ENCODE measurements around the gene EFNA5. TPM values are rescaled to one million over a fixed set of nuclear protein-coding genes. Genes with fewer than 3 reads are reported as not detected.
A peak's percentile ranks its signal among the peaks of the same experiment; 100 is the strongest.

The EFNA5 gene
- total RNA-seq, 1 experiment from 2014 or later: 216 TPM

DNA sequence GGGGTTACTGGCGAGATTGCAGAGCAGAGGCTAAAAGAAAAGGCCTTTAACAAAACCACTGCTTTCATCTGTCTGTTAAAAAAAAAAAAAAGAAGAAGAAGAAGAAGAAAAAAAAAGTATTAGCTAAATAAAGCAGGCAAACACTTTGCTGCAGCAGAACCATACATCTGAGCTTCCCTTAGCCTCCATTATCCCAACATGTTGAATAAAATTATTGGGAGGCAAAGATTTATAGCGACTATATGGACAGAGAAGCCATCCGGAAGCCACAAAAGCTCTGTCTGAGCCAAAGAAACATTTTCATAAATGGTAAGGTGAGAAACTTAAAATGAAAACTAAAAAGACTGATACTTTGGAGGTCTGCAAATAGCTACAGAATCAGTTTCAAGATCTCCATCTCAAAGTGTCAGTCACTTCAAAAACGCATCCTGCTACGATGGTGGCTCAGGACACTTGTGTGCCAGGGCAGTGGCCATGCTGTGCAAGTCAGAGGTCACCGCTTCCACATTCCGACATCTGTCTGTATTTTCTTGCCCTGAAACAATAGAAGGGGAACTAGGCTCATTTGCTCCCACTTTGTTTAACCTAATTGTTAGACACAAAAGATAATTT, 9.6 kb downstream of the EFNA5 start:
- Mint-ChIP-seq H3K36me3 (ENCODE audit: insufficient read depth, unreplicated experiment) (peaks cover 58% of the 10 kb centered on the region), H3K27ac (ENCODE audit: unreplicated experiment) (peak overlapping the region; percentile 74), H3K4me1 (ENCODE audit: low read depth, unreplicated experiment) (peaks cover 55% of the 10 kb centered on the region), H3K4me3 (ENCODE audit: low read depth, unreplicated experiment) (peak overlapping the region; percentile 66), H3K9me3 (ENCODE audit: low read depth, unreplicated experiment) (no peaks in the 10 kb centered on the region), H3K27me3 (ENCODE audit: unreplicated experiment) (no peaks in the 10 kb centered on the region)
- no TSS peak for BruUV-seq (replicated peaks)
- intact Hi-C loops (cut with micrococcal nuclease; ENCODE audit: unreplicated experiment): no loop called here
- TF ChIP-seq, protein P1, sequence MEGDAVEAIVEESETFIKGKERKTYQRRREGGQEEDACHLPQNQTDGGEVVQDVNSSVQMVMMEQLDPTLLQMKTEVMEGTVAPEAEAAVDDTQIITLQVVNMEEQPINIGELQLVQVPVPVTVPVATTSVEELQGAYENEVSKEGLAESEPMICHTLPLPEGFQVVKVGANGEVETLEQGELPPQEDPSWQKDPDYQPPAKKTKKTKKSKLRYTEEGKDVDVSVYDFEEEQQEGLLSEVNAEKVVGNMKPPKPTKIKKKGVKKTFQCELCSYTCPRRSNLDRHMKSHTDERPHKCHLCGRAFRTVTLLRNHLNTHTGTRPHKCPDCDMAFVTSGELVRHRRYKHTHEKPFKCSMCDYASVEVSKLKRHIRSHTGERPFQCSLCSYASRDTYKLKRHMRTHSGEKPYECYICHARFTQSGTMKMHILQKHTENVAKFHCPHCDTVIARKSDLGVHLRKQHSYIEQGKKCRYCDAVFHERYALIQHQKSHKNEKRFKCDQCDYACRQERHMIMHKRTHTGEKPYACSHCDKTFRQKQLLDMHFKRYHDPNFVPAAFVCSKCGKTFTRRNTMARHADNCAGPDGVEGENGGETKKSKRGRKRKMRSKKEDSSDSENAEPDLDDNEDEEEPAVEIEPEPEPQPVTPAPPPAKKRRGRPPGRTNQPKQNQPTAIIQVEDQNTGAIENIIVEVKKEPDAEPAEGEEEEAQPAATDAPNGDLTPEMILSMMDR (IDR thresholded peaks at IDR 0.05; ENCODE audit: unreplicated experiment): no peak
- DNase-seq: no peak
- CTCF ChIA-PET: interaction anchor here (0.7 to 0.9 kb wide), 3 partner anchors 13 to 1503 kb away, joined by 3 to 5 read pairs (median 4); no protein-coding TSS in a partner anchor

GRCh38 chr5:107658528-107658927, 12.2 kb downstream of the EFNA5 start:
- peaks cover 42% of the 10 kb centered on the region for H3K36me3 Mint-ChIP-seq (ENCODE audit: insufficient read depth, unreplicated experiment)
- CTCF ChIA-PET: interaction anchor here (2.4 kb wide), 1 partner anchor 87 kb away, joined by 14 read pairs; no protein-coding TSS in a partner anchor
- TF ChIP-seq, protein P1 (IDR thresholded peaks at IDR 0.05; ENCODE audit: unreplicated experiment): no peak
- H3K27ac Mint-ChIP-seq (ENCODE audit: unreplicated experiment): peak overlapping the region; percentile 71
- H3K4me3 Mint-ChIP-seq (ENCODE audit: low read depth, unreplicated experiment): peak overlapping the region; percentile 20
- intact Hi-C loops (cut with micrococcal nuclease; ENCODE audit: unreplicated experiment): loop anchor here (5.0 kb wide), 1 partner anchor 51 kb away; no protein-coding TSS in a partner anchor
- no peak for DNase-seq
- no peaks in the 10 kb centered on the region for H3K9me3 Mint-ChIP-seq (ENCODE audit: low read depth, unreplicated experiment)
- H3K27me3 Mint-ChIP-seq (ENCODE audit: unreplicated experiment): no peaks in the 10 kb centered on the region
- no TSS peak for BruUV-seq (replicated peaks)
- H3K4me1 Mint-ChIP-seq (ENCODE audit: low read depth, unreplicated experiment): peaks cover 66% of the 10 kb centered on the region

GRCh38 chr5:107655831-107656230, 14.9 kb downstream of the EFNA5 start:
- intact Hi-C loops (cut with micrococcal nuclease; ENCODE audit: unreplicated experiment): loop anchor here (5.0 kb wide), 1 partner anchor 49 kb away; no protein-coding TSS in a partner anchor
- H3K4me1 Mint-ChIP-seq (ENCODE audit: low read depth, unreplicated experiment): peaks cover 67% of the 10 kb centered on the region
- H3K36me3 Mint-ChIP-seq (ENCODE audit: insufficient read depth, unreplicated experiment): peaks cover 26% of the 10 kb centered on the region
- BruUV-seq (replicated peaks): no TSS peak
- no peak for DNase-seq
- peak overlapping the region; percentile 13 for H3K4me3 Mint-ChIP-seq (ENCODE audit: low read depth, unreplicated experiment)
- peak overlapping the region; percentile 21 for H3K27ac Mint-ChIP-seq (ENCODE audit: unreplicated experiment)
- CTCF ChIA-PET: interaction anchor here (0.6 kb wide), 1 partner anchor 84 kb away, joined by 3 read pairs; no protein-coding TSS in a partner anchor
- H3K9me3 Mint-ChIP-seq (ENCODE audit: low read depth, unreplicated experiment): no peaks in the 10 kb centered on the region
- no peaks in the 10 kb centered on the region for H3K27me3 Mint-ChIP-seq (ENCODE audit: unreplicated experiment)
- TF ChIP-seq, protein P1 (IDR thresholded peaks at IDR 0.05; ENCODE audit: unreplicated experiment): no peak

- peaks cover 26% of the 10 kb centered on the region for H3K36me3 Mint-ChIP-seq (ENCODE audit: insufficient read depth, unreplicated experiment)
- CTCF ChIA-PET: no interaction called here
These were observed 15.9 kb downstream of the EFNA5 start for GRCh38 chr5:107654827-107655226.

More at GRCh38 chr5:107654827-107655226, 15.9 kb downstream of the EFNA5 start:
- Mint-ChIP-seq H3K4me3 (ENCODE audit: low read depth, unreplicated experiment) (no peak overlapping the region), H3K27ac (ENCODE audit: unreplicated experiment) (no peak overlapping the region), H3K9me3 (ENCODE audit: low read depth, unreplicated experiment) (no peaks in the 10 kb centered on the region), H3K27me3 (ENCODE audit: unreplicated experiment) (no peaks in the 10 kb centered on the region), H3K4me1 (ENCODE audit: low read depth, unreplicated experiment) (peaks cover 61% of the 10 kb centered on the region)
- DNase-seq: no peak
- intact Hi-C loops (cut with micrococcal nuclease; ENCODE audit: unreplicated experiment): loop anchor here (5.0 kb wide), 2 partner anchors 38 to 48 kb away; no protein-coding TSS in a partner anchor
- no TSS peak for BruUV-seq (replicated peaks)
- TF ChIP-seq, protein P1 (IDR thresholded peaks at IDR 0.05; ENCODE audit: unreplicated experiment): no peak

Data from Calu3 (cell line).